GM12874 (cell line): ENCODE data around the gene PLEKHA7.

Experiments
- TF ChIP-seq, protein P1 (sequence below): IDR thresholded peaks from 2 replicates; pipeline ENCODE4 v1.5.1; 2011; ENCODE audit warnings: low read depth, mild to moderate bottlenecking, control low read depth, low read length, moderate library complexity; ENCODE audit not compliant: insufficient read depth

PLEKHA7 gene

DNA sequence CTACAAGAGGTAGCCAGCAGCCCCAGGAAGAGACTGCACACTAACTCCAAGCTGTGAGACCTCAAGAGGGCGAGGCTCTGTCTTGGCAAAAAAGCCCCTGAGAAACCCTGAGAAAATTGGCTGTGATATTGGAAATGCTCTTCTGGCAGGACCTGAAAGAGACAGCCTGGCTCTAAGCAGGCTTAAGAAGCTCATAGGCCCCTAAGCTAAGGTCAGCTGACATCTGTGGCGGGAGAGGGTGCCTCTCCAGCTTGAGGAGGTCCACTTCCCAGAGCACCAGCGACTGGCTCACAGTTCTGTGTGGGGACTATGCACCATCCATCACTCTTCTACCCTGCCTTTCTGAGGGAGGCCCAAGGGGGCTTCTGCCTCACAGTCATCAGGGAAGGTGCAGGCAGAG lies 12.4 kb downstream of the PLEKHA7 start:
- TF ChIP-seq, protein P1, sequence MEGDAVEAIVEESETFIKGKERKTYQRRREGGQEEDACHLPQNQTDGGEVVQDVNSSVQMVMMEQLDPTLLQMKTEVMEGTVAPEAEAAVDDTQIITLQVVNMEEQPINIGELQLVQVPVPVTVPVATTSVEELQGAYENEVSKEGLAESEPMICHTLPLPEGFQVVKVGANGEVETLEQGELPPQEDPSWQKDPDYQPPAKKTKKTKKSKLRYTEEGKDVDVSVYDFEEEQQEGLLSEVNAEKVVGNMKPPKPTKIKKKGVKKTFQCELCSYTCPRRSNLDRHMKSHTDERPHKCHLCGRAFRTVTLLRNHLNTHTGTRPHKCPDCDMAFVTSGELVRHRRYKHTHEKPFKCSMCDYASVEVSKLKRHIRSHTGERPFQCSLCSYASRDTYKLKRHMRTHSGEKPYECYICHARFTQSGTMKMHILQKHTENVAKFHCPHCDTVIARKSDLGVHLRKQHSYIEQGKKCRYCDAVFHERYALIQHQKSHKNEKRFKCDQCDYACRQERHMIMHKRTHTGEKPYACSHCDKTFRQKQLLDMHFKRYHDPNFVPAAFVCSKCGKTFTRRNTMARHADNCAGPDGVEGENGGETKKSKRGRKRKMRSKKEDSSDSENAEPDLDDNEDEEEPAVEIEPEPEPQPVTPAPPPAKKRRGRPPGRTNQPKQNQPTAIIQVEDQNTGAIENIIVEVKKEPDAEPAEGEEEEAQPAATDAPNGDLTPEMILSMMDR = no peak

DNA sequence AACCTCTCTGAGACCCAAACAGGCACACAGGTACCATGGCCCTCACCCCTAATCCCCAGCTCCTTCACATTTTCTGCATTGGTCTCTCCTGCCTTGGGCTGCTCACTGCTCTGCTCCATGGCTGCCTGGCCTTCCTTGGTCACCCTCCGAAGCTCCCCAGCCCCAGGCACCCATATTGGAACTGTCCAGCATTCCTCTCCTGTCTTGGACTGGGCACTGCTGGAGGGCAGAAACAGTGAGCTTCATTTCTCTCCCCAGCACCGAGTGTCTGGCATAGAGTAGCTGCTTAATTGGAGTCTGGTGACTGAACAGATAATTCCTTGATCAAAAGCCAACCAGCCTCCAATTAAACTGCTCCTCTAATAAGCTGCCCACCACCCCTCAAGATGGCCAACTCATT lies 13.2 kb downstream of the PLEKHA7 start:
- TF ChIP-seq, protein P1 = no peak

DNA sequence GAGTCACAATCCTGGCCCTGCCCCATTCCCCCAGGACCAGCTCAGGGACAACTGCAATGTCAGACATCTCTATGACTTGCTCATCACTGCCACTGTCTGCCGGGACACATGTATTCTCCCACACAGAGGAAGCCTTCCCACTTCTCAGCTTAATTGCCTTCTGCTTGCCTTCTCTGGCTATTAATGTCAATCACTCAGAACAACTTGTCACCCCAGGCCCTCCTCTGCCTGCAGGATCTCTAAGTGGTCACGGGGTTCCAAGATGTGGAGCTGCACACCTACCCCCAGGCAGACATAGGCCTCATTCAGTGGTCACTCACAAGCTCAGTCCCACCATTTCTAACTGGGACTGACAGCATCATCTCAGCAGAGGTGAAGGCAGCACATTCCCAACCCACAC lies 15.1 kb downstream of the PLEKHA7 start:
- TF ChIP-seq, protein P1 = no peak

DNA sequence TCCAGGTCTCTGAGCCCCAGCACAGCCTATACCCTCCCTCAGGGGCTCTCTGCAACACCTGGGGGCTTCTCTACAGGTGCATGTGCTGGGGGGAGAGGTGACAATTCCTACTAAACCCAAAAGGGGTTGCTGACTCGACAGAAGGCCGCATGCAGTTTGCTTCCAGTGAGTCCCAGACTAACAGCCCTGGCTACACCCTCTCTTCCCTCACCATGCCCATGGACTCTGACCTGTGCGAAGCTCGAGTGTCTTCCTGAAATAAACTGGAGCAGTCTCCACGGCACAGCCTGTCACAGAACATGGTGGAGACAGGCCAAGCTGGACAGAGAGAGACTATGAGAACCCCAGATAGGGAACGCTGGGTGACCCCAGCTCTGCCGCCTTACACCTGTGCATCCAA lies 16.6 kb downstream of the PLEKHA7 start:
- TF ChIP-seq, protein P1 = no peak

DNA sequence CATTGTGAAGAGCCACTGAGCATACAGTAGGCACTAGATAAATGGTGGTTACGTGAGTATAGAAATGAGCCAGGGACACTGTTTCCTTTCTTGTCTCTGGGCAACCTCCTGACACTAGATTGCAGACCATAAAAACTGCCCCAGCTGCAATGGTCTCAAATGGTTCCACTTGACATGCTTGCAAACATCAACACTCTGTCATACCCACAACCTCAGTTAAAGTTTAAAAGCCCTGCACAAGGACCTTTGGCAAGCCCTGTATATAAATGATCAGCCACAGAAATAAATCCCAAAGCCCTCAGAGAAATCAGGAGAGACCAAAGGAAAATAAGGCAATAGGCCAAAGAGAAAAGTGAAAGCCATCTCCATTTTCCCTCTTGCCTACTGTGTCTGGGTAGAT lies 20.7 kb downstream of the PLEKHA7 start:
- TF ChIP-seq, protein P1 = no peak

DNA sequence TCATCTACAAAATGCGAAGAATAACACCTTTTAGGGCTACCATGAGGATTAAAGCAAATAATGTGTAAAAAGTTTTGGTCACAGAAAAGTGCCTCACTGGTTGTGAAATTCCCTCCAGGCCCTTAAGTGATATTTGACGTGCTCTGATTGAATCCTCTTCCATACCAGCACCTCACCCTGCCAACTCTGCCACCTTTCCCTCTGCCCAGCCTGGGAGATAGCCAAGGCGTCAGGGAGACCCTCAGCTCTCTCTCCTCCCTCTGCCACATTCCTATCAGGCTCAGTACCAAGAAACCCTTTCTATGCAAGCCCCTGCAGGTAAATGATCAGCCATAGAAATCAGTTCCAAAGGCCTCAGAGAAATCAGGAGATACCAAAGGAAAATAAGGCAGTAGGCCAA lies 21.4 kb downstream of the PLEKHA7 start:
- TF ChIP-seq, protein P1 = no peak

DNA sequence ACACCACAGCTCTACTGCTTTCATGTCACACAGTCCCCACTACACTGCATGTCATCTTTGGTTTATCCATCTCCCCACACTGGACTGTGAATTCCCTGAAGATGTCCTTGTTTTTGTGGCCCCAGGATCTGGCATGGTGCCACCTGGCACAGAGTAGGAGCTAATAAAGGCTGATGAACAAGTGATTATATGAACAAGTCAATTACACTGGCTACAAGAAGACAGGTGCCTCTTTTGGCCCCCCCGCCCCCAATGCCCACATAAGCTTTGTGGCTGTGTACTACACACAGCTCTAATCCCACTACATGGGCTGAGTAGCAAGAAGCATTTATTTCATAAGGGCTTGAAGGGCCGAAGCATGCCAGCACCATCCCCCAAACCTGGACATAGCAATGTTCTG lies 24.7 kb downstream of the PLEKHA7 start:
- TF ChIP-seq, protein P1 = no peak

DNA sequence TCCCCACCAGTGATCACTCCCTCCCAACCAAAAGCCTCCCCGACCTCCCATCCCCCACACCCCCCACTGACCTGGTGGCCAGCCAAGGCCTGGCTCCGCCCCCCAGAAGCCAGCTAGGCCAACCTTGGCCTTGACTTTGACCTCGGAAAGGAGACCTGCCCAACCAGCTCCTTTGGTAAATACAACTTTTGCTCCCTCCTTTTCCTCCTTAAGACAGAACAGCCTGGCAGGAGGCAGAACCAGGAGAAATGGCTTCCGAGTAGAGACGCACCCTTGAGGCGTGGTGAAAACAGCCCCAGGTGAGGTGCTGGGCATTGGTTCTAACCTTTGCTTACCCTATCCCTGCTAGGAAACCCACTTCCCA lies 27.0 kb downstream of the PLEKHA7 start:
- TF ChIP-seq, protein P1 = no peak
